Suprapubic skin (tissue), 3 donors: Measurements from ENCODE around the gene MAPRE2.

Experiments
- EP300 ChIP-seq: sonication (generic); formaldehyde crosslinking; IDR thresholded peaks from one replicate; pipeline ENCODE4 v1.6.1; 2017; ENCODE audit warnings: antibody characterized with exemption
- POLR2A ChIP-seq, 2 donors: fragments of 450-650 bp; IDR thresholded peaks; one replicate each; pipeline ENCODE4 v1.6.1; 2017; ENCODE audit warnings: antibody characterized with exemption in 2 of 2, mild to moderate bottlenecking in 2 of 2, moderate library complexity in 2 of 2
- TF ChIP-seq, protein P1 (sequence below), 2 donors: fragments of 200-600 bp in 1 of 2; fragments of 450-650 bp in 1 of 2; sonication (generic) in 1 of 2; IDR thresholded peaks; one replicate each; pipeline ENCODE4 v1.5.1; 2016 to 2019; ENCODE audit warnings: antibody characterized with exemption in 2 of 2, mild to moderate bottlenecking in 1 of 2, moderate library complexity in 1 of 2

DNA sequence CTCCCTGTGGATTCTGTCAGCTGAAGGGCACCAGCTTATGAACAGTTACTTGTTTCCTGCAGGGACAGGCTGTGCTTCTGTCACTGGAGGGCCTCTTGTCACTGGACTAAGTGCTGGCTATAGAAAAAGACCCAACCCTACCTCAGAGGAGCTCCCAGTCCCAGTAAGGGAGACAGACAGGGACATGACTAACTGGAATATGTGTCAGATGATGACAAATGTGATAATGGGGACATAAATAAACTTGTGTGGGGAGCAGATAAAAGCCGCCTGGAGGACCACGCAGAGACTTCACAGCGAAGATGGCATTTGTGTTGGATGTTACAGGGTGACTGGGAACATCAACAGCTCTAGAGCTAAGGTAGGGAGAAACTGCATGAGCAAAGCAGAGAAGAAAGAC lies 95.0 kb downstream of the MAPRE2 start:
- TF ChIP-seq, protein P1, sequence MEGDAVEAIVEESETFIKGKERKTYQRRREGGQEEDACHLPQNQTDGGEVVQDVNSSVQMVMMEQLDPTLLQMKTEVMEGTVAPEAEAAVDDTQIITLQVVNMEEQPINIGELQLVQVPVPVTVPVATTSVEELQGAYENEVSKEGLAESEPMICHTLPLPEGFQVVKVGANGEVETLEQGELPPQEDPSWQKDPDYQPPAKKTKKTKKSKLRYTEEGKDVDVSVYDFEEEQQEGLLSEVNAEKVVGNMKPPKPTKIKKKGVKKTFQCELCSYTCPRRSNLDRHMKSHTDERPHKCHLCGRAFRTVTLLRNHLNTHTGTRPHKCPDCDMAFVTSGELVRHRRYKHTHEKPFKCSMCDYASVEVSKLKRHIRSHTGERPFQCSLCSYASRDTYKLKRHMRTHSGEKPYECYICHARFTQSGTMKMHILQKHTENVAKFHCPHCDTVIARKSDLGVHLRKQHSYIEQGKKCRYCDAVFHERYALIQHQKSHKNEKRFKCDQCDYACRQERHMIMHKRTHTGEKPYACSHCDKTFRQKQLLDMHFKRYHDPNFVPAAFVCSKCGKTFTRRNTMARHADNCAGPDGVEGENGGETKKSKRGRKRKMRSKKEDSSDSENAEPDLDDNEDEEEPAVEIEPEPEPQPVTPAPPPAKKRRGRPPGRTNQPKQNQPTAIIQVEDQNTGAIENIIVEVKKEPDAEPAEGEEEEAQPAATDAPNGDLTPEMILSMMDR (IDR thresholded peaks at IDR 0.05) = no peak
- TF ChIP-seq POLR2A (IDR thresholded peaks at IDR 0.05) (no peak), EP300 (no peak)
